ENCODE results near the gene ATP13A5.

- TF ChIP-seq CTCF (IDR thresholded peaks at IDR 0.05; ENCODE audit: low read depth, low read length): no peak
- TF ChIP-seq EZH2phosphoT487 (IDR thresholded peaks at IDR 0.05; ENCODE audit: low read depth): no peak
These were observed 10.7 kb downstream of the ATP13A5 start for GRCh38 chr3:193367868-193368267.
